Measurements from ENCODE around the gene SNRPD1. TPM values are rescaled to one million over a fixed set of nuclear protein-coding genes. Genes with fewer than 3 reads are reported as not detected.
"Not testable (repeated sequence)": the region's sequence is repeated elsewhere in the genome, so short reads cannot be mapped to it uniquely, and the experiment has no call there.

The SNRPD1 gene
- total and polyA plus RNA-seq, 2 experiments from 2014 or later: 35.7 to 700 TPM

GRCh38 chr18:21675354-21675753, 63.2 kb downstream of the SNRPD1 start:
- not testable (repeated sequence) for ATAC-seq; H3K4me1 Mint-ChIP-seq; H3K9me3 Mint-ChIP-seq; H3K36me3 Mint-ChIP-seq (ENCODE audit: low read depth); H3F3A ChIP-seq (replicated peaks; ENCODE audit: low read depth); H3K4me1 ChIP-seq (ENCODE audit: insufficient read depth); H4K20me1 ChIP-seq (replicated peaks; ENCODE audit: insufficient read depth); H3K4me3 Mint-ChIP-seq; H3K27ac ChIP-seq (ENCODE audit: low read depth); H3K4me3 ChIP-seq; H3K27ac Mint-ChIP-seq; H3K27me3 ChIP-seq (ENCODE audit: insufficient read depth); H3K79me2 ChIP-seq (replicated peaks; ENCODE audit: insufficient read depth); H2AFZ ChIP-seq; DNase-seq (ENCODE audit: low spot score); H3K36me3 ChIP-seq (ENCODE audit: insufficient read depth); H3K9me2 ChIP-seq (ENCODE audit: insufficient read depth); H3K4me2 ChIP-seq; H3K27me3 Mint-ChIP-seq (ENCODE audit: insufficient read depth, low read depth, poor library complexity)

- no peak overlapping the region for H3K27ac ChIP-seq (ENCODE audit: low read depth)
- Mint-ChIP-seq H3K36me3 (ENCODE audit: low read depth) (no peaks in the 10 kb centered on the region), H3K9me3 (no peaks in the 10 kb centered on the region), H3K4me1 (peaks cover 4% of the 10 kb centered on the region; the same call in 2 of the 3 replicates), H3K27ac (no peak overlapping the region), H3K27me3 (ENCODE audit: insufficient read depth, low read depth, poor library complexity) (no peaks in the 10 kb centered on the region), H3K4me3 (no peak overlapping the region)
- no peaks in the 10 kb centered on the region for H3K9me2 ChIP-seq (ENCODE audit: insufficient read depth)
- no peak for ATAC-seq
- no peaks in the 10 kb centered on the region for H4K20me1 ChIP-seq (replicated peaks; ENCODE audit: insufficient read depth)
- peaks cover 10% of the 10 kb centered on the region for H3K4me1 ChIP-seq (ENCODE audit: insufficient read depth)
- H3F3A ChIP-seq (replicated peaks; ENCODE audit: low read depth): no peaks in the 10 kb centered on the region
- no peaks in the 10 kb centered on the region for H3K36me3 ChIP-seq (ENCODE audit: insufficient read depth)
- H2AFZ ChIP-seq: no peak overlapping the region
- H3K79me2 ChIP-seq (replicated peaks; ENCODE audit: insufficient read depth): no peaks in the 10 kb centered on the region
- H3K4me2 ChIP-seq: no peak overlapping the region
- no peak for DNase-seq (ENCODE audit: low spot score)
- no peak overlapping the region for H3K4me3 ChIP-seq
- no peaks in the 10 kb centered on the region for H3K27me3 ChIP-seq (ENCODE audit: insufficient read depth)
- TF ChIP-seq ZNF114 (CRISPR knock-in tag; IDR thresholded peaks at IDR 0.05) (no peak), JUNB (IDR thresholded peaks at IDR 0.05; ENCODE audit: unreplicated experiment) (no peak), REST (IDR thresholded peaks at IDR 0.05; ENCODE audit: unreplicated experiment) (no peak), NANOG (IDR thresholded peaks at IDR 0.05; ENCODE audit: borderline replicate concordance) (no peak), STAT1 (IDR thresholded peaks at IDR 0.05; ENCODE audit: unreplicated experiment) (no peak), CTCF (conservative IDR thresholded peaks at IDR 0.05; ENCODE audit: low read depth in 2 of 2) (no peak), EZH2phosphoT487 (IDR thresholded peaks at IDR 0.05; ENCODE audit: unreplicated experiment) (no peak), ETS1 (IDR thresholded peaks at IDR 0.05) (no peak), CREB1 (CRISPR knock-in tag; IDR thresholded peaks at IDR 0.05; ENCODE audit: low read depth) (no peak), ZNF331 (CRISPR knock-in tag; IDR thresholded peaks at IDR 0.05; ENCODE audit: low read depth) (no peak), POLR2AphosphoS5 (IDR thresholded peaks at IDR 0.05; ENCODE audit: low read depth) (no peak)
These were observed 66.7 kb downstream of the SNRPD1 start for GRCh38 chr18:21678859-21679258.

All from GM23338 (cell line).